CD1c-positive myeloid dendritic cell (primary cell): ENCODE data around the gene TBC1D1.

Experiments
- DNase-seq: peaks from one replicate; pipeline ENCODE4 v3.0.0-alpha.2; 2016; ENCODE audit errors: extremely low spot score

The TBC1D1 gene

DNA sequence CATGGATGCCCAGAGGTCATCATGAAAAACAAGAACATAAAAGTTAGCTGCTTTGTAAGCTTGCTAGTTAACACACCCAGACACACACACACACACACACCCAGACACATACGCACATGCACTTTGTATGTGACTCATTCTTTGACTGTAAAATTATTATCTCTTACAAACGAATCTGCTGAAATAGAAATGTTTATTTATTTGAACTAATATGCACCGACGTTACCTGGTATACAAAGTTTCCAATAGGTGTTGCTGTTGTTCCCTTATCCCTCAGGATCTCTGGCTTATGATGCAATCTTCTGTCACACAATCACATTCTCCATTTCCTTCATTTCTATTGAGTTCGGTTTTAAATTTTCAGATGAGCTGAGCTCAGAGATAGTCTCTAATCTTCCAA, 278.6 kb downstream of the TBC1D1 start:
- no peak for DNase-seq

DNA sequence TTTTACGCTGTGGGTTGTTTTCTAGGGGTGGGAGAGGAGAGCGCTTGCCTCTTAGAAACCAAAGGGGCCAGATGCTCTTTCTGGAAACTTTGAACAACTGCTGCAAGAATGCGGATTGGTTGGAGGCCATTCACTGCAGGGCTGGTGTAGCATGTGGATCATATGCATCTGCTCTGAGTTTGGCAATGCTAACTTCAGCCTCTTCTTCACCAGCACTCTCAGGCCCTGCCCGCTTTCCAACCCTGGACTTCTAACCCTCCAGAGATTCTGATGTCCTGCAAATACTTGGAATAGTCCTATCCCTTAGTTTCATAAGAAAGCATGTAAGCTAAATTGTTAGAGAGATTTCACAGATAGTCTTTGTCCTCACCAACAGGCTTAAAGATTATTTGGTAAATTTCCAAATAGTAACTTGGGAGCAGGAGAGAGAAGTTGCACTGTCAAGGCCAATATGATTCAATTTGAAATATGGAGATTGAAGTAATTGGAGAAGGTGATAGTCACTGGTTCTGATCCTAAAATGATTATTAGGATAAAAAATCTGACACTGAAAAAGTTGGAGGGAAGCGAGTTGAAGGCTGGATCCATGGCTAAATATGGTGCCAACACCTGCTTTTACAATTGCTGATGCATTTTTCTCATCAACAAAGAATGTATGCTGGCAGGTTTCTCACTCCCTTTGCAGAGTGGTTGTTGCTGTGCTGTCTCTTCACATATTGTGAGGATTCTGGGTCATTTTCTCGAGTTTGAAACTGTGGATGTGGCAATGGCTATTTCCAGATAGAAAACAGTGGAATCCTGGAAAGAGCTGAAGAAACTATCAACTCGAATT, 279.7 kb downstream of the TBC1D1 start:
- no peak for DNase-seq

DNA sequence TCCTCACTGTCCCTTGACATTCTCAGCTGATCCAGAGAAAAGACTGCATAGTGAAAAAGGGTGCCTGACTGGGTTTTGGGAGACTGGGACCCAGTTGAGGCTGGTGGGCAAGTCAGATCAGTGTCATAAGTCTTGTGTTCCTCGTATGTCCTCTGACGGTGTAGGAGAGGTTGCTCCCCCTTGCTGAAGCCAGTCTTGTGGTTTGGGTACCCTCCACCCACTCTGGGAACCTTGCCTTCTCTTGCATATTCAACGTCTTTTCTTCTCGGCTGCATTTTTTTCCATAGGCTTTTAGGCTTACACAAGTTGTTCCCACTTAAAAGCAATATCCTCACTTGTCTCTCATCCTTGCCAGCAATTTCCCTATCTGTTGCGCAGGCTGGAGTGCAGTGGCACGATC, 281.2 kb downstream of the TBC1D1 start:
- no peak for DNase-seq

DNA sequence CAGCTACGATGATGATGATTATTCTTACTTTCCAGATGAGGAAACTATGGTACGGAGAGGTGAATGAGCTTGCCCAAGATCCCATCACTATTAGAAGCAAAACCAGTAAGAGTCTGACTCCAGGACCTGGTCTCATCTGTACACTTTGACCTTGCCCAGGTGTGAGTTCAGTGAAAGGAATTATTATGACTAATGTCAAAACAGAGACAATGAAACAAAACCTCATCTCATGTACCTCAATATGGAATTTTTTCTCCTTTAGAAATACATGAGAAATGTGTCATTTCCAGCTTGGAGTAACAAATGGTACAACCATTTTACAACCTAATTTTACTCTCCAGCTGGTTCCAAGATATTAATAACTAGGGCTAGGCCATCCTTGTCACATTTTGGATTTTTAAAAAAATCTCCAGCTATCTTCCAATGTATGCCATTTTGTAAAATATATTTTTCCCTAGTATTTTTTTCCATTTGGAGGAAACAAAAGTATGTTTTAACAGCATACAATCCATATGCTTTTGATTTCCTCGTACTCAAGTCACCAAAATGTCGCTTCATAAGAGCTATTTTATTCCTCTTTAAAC, 283.1 kb downstream of the TBC1D1 start:
- DNase-seq = no peak

DNA sequence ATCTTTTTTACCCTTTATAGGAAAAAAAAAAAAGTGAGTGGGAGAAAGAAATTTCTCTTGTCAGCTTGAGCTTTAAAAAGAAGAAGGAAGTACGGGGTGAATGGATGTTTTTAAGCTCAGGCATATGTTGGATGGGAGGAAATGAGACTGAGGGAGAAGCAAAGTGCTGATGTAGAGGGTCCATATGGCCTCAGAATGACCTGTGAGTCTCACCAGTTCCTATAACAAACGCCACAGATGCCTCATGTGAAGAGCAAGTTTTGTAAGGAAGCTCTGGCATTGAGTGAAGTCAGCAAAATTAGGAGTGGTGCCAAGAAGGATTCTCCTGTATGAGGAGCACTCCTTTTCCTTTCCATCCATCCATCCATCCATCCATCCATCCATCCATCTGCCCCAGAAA, 283.9 kb downstream of the TBC1D1 start:
- peak; percentile 82 for DNase-seq

DNA sequence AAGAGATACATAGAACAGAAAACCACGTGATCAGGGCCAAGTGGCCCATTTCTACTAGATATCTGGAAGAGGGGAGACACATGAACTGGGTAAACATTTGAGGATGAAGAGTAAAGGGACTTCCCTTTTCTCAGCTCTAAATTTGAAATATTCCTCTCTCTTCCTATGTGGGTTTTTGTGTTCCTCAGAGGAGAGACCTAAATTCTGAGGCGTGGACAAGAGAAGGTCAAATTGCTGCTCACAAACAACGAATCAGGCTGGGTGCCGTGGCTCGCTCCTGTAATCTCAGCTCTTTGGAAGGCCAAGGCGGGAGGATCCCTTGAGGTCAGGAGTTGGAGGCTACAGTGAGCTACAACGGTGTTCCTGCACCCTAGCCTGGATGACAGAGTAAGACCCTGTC, 285.3 kb downstream of the TBC1D1 start:
- peak; percentile 20 for DNase-seq

DNA sequence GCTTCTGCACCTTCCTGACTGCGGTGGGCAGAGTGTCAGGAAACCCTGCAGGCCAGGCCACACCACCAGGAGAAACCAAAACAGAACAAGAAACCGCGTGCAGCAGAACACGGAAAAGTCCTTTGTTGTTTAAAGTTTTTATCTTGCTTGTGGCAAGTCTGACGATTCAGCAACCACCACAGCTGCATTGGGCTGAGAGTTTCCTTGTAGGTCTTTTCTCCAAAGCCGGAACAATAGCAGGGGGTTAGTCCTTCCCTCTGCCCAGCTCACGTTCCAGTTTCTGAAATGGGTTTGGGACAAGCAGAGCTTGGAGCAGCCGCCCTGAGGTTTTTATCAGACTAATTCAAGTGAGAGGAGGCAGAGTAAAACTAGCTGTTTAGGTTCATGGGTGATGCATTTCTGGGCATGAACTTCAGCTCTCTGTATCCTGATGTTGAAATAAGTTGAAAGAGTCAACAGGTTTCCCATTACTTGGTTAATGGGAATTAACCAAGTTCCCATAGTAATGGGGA, 286.2 kb downstream of the TBC1D1 start:
- peak; percentile 45 for DNase-seq

DNA sequence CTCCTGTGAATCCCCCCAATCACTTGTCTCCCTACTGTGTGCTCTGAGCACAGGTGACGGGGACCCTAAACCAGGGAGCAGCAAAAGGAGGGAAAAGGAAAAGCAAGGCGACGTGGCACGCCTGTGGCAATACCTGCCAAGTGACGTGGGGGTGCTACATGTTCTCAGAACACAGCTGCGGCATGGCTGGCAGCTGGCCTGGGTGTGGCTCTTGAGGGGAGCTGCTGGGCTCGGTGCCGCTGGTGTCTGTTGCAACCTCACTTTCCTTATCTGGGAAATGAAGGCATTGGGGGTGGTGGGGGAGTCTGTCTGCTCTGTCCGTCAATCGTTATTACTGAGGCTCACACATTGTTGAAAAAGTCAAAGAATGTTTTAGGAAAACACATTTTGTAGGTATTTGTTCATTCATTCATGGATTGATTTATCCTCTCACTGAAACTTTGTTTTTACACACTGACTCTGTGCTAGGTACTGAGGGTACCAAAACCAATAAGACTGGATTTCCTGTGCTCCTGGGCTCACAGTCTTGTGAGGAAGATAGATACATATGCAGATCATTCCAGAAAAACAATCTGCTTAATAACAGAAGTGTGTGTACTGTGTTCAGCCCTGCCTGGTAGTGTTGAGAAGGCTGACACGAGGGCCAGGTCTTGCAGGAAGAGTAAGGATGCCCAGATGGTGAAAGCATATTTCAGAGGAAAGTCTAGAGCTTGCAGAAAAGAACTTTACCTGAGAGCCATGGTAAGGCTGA, 286.9 kb downstream of the TBC1D1 start:
- peak; percentile 24 for DNase-seq

DNA sequence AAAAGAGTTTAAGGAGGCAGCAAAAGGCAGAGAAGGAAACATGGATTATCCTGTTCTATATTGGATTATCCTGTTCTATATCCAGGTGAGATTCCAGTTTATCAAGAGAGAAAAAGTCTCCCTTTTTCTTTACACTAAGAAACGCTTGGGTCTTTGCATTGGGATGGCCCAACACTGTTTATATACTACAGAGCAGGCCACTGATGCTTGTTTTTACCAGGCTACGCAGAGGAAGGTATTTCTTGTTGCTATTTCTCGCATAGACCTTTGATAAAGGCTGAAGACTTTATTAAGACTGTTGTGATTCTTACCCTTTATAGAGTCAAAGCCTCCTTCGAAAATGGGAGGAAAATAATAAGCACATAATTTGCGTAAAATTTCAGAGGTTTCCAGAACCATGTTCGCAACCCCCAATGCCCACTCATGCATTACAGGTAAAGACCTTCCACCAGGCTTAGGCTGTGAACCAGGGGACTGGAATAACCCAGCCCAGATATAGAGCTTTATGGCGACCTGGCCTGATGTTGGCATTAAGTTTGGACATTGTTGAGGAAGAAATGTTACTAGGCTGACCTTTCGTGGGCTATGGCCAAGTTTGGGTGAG, 287.6 kb downstream of the TBC1D1 start:
- DNase-seq = no peak

DNA sequence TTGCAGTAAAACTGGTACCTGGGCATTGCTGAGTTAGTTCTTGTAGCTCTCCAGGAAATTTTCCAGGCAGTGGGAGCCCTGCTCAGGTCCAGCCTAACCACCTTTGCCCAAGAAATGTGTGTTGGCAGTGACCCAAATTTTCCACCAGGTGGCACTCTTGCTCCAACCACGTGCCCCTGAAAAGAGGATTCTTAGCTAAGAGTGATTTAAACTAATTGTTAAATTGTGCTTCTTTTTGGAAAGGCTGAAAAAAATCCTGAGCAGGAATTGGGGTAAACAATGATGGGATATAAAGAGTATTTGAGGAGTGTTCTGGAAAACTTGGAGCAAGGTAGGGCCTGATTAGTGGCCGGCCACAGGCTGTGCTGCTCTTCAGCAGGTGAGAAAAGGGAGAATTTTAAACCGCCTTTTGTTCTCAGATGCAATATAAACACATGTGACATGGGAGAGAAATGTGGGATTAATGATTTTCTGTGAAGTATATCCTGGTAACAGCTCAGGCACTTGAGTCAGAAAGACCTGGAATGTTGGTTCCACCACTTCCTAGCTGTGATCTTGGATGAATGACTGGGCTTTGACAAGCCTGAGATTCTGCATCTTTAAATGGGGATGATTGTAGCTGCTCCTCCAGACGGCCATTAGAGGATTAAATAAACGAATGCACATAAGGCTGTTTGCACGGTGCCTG, 288.9 kb downstream of the TBC1D1 start:
- DNase-seq = peak; percentile 85

DNA sequence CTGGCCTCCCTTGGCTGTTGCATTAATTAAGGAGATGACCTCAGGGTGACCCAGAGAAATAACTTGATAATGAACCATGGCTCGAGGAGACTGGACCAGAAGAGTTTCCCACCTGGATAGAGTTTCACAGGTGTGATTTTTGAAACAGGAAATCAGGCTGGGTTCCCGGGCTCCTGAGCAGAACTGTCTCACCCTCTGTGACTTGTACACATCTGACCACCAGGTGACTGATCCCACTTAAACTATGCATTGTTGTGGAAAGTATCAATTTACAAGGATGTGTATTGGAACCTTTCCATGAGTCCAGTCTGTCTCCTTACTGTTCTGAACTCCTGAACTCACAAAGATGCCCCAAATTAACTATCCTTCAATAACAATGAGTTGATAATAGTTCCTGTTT, 289.6 kb downstream of the TBC1D1 start:
- DNase-seq = no peak

DNA sequence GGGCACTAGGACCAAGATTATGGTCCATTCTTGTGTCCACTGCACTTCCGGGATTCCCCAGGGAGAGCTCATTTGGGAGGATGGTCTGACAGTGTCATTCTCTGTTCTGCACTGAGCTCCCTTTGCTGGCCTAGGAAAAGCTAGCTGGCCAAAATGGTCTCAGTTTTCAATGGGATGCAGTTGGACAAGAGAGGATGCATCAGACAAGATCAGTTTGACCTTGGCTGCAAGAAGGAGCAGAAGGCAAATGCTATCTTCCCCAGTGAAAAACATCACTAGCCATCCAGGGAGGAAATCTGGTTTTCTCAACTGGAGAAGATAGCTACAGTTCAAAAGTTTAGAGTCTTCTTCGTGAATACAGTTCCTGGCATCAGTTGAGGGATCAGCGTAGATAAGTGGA, 290.4 kb downstream of the TBC1D1 start:
- DNase-seq = no peak

DNA sequence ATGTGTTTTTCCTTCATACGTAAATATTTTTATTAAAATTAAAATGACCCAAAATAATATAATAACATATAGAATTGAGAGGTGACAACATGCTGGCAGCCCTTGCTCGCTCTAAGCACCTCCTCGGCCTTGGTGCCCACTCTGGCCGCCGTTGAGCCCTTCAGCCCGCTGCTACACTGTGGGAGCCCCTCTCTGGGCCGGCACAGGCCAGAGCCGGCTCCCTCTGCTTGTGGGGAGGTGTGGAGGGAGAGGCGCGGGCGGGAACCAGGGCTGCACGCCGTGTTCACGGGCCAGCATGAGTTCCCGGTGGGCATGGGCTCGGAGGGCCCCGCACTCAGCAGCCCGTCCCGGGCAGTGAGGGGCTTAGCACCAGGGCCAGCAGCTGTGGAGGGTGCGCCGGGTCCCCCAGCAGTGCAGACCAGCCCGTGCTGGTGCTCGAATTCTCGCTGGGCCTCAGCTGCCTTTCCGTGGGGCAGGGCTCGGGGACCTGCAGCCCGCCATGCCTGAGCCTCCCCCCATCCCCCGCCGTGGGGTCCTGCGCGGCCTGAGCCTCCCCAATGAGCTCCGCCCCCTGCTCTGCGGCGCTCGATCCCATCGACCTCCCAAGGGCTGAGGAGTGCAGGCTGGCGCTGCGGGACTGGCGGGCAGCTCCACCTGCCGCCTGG, 291.6 kb downstream of the TBC1D1 start:
- no peak for DNase-seq

DNA sequence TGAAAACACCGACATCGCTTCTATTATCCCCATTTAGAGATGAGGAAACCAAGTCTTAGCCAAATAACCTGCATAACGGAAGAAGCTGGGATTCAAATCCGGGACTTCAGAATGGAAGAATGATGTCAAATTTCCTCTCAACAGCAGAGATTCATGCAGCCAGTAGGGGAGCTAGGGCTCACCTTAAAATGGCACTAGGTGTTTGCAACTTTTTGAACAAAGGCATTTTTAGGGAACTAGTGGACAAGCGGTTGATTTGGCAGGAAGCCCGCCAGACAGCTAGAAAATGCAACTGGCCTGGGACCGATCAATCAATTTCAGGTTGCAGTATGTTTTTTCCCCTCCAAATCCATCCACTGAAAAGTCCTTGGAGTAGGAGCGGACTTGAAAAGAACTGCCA, 293.5 kb downstream of the TBC1D1 start:
- DNase-seq = no peak

DNA sequence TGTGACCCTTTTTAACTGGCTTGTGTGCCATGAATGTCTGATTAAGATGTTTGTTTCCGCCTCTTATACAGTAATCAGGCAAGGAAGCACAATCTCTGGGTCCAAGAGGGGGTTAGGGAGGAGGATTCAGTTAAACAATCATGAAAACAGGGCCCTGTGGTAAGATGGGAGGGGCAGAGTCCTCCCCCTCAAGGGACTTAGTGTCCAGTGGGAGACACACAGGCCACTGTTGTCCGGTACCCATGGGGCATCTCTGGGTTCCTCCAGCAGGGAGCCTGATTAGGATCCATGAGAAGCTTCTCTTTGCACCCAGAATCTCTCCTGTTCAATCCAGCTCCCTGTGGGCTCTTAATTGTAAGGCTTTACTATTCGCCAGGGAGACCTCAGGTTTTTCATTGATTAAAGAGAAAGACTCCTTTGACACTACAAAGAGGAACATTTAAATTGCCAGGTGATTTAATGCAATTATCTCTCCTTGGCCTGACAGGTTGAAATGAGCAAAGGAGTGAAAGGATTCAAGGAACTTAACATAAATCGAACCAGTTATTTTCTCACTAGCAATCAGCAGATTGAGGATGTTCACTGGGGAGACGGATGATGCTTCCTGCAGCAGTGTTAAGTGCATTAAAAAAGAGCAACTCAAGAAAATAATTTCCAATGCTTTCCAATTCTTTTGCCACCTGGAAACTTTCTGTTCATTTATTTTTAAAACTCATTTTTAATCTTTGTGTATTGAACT, 294.7 kb downstream of the TBC1D1 start:
- no peak for DNase-seq

DNA sequence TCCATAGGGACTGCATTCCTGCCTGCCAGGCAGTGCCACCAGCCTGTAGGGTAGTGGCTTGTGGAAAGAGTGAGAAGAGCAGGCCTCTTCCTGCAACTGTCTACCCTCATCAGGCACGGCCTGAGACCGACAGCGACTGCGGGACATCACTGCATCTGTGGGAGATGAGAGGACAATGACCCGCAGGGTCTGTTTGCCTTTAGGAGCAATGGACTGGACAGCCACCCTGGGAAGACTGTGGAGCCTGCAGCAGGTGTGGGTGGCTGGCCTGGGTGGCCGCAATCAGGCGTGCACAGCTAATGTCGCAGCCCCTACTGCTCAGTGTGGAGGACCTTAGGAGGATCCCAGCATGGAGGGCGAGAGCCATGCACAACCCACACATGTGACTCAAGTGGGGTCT, 297.3 kb downstream of the TBC1D1 start:
- no peak for DNase-seq

DNA sequence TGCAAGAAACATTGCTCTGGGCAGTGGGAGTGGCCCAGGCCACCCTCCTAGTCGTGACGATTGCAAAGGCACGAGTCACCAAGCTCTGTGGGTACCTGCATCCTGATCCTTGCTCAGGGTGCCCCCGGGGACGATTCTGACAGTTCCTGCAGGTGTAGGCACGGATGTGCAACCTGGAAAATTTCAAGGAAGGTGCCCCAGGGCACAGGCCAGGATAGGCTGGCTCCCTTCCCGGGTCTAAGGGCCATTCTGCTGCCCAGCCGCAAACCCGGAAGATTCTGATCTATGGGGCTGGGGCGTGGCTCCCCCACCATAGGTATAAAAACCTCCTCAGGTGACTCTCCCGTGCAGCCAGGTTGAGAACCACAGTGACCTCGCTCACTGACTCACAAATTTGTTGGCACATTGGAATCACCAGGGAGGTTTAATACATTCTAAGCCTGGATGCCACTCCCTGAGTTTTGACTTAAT, 297.8 kb downstream of the TBC1D1 start:
- no peak for DNase-seq
